ENCODE results near the gene IMMP2L. TPM values are rescaled to one million over a fixed set of nuclear protein-coding genes. Genes with fewer than 3 reads are reported as not detected.
"Not testable (repeated sequence)": the region's sequence is repeated elsewhere in the genome, so short reads cannot be mapped to it uniquely, and the experiment has no call there.

Gene IMMP2L
- total RNA-seq, 4 donors from 2014 or later: 23.8 to 30.0 (median 27.7) TPM

DNA sequence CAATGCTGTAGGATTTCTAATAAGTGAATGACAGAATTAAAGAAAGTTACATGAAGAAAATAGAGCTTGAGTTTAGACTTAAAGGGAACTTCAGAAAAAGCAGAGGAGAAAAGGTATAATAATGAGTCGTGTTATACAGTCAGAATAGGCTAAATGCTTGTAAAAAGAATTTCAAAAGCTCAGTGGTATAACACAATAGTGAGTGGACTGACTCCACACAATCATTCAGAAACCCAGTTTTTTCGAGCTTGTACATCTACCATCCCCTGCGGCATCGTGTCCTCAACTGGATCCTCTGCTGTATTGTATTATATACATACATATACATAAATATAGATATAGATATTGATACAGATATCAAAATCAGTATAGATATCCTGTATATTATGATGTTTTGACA lies 52.2 kb downstream of the IMMP2L start:
- H3K27ac ChIP-seq: no peak overlapping the region
- WGBS, 2 donors: 93 to 95% methylated on average over 4 of the region's 4 CpGs
- intact Hi-C loops (cut with DNase I): no loop called here
- no peak for TF ChIP-seq POLR2A (IDR thresholded peaks at IDR 0.05)
- TF ChIP-seq, protein P1, sequence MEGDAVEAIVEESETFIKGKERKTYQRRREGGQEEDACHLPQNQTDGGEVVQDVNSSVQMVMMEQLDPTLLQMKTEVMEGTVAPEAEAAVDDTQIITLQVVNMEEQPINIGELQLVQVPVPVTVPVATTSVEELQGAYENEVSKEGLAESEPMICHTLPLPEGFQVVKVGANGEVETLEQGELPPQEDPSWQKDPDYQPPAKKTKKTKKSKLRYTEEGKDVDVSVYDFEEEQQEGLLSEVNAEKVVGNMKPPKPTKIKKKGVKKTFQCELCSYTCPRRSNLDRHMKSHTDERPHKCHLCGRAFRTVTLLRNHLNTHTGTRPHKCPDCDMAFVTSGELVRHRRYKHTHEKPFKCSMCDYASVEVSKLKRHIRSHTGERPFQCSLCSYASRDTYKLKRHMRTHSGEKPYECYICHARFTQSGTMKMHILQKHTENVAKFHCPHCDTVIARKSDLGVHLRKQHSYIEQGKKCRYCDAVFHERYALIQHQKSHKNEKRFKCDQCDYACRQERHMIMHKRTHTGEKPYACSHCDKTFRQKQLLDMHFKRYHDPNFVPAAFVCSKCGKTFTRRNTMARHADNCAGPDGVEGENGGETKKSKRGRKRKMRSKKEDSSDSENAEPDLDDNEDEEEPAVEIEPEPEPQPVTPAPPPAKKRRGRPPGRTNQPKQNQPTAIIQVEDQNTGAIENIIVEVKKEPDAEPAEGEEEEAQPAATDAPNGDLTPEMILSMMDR (IDR thresholded peaks at IDR 0.05): no peak
- no peaks in the 10 kb centered on the region for H3K27me3 ChIP-seq
- H3K4me1 ChIP-seq: no peaks in the 10 kb centered on the region
- no peak for DNase-seq
- no peaks in the 10 kb centered on the region for H3K36me3 ChIP-seq
- no peaks in the 10 kb centered on the region for H3K9me3 ChIP-seq
- H3K4me3 ChIP-seq (replicated peaks in 1 of 3): no peak overlapping the region

DNA sequence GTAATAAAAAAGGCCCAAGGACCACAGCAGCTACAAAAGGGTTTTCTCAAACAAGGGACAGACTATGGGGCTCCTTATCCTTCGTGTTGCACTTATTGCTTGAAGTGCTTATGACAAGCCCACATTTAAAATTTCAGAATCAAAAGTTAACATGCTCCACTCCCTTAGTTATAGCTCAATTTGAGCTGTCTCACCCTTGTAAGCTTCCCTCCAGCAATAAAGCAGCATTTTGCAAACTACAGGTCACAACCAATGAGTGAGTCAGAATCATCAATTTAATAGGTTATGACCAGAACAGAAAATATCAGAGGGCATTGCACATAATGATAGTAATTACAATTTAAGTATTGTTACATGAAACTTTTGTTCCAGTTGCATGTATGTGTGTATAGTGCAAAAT lies 53.0 kb downstream of the IMMP2L start:
- TF ChIP-seq, protein P1 (IDR thresholded peaks at IDR 0.05): no peak
- TF ChIP-seq POLR2A (IDR thresholded peaks at IDR 0.05): no peak
- Histone ChIP-seq H3K9me3 (no peaks in the 10 kb centered on the region), H3K27ac (no peak overlapping the region), H3K27me3 (no peaks in the 10 kb centered on the region), H3K4me3 (replicated peaks in 1 of 3) (no peak overlapping the region), H3K4me1 (no peaks in the 10 kb centered on the region), H3K36me3 (no peaks in the 10 kb centered on the region)
- 84 to 91% methylated on average over 1 of the region's 1 CpG for WGBS, 2 donors
- DNase-seq: no peak
- intact Hi-C loops (cut with DNase I): no loop called here

DNA sequence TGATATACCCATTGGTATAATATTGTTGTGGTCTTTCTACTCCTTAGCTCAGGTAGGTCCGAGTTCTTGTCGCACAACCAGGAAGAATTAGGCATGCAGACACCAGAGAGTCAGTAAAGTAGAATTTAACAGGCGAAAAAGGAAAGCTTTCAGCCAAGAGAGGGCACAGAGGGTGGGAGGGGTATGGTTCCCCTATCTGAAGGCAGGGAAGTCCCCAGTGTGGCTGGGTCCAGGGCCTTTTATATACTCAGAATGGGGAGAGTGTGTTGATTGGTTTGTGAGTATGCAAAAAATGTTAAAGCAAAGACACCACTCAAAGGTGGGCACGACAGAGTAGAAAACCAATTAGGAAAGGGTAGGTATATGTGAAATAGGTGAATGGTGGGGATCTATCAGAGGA lies 53.9 kb downstream of the IMMP2L start:
- no peaks in the 10 kb centered on the region for H3K27me3 ChIP-seq
- H3K9me3 ChIP-seq: no peaks in the 10 kb centered on the region
- no peak overlapping the region for H3K4me3 ChIP-seq (replicated peaks in 1 of 3)
- WGBS, 2 donors: 94 to 95% methylated on average over 4 of the region's 4 CpGs
- no peak for DNase-seq
- no peak overlapping the region for H3K27ac ChIP-seq
- H3K36me3 ChIP-seq: no peaks in the 10 kb centered on the region
- TF ChIP-seq, protein P1 (IDR thresholded peaks at IDR 0.05): no peak
- TF ChIP-seq POLR2A (IDR thresholded peaks at IDR 0.05): no peak
- intact Hi-C loops (cut with DNase I): no loop called here
- H3K4me1 ChIP-seq: no peaks in the 10 kb centered on the region

DNA sequence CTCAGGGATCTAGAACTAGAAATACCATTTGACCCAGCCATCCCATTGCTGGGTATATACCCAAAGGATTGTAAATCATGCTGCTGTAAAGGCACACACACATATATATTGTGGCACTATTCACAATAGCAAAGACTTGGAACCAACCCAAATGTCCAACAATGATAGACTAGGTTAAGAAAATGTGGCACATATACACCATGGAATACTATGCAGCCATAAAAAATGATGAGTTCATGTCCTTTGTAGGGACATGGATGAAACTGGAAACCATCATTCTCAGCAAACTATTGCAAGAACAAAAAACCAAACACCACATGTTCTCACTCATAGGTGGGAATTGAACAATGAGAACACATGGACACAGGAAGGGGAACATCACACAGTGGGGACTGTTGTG lies 56.9 kb downstream of the IMMP2L start:
- H3K4me3 ChIP-seq (replicated peaks in 1 of 3); H3K36me3 ChIP-seq; intact Hi-C loops (cut with DNase I); H3K4me1 ChIP-seq; H3K9me3 ChIP-seq; DNase-seq; H3K27me3 ChIP-seq; H3K27ac ChIP-seq: not testable (repeated sequence)

DNA sequence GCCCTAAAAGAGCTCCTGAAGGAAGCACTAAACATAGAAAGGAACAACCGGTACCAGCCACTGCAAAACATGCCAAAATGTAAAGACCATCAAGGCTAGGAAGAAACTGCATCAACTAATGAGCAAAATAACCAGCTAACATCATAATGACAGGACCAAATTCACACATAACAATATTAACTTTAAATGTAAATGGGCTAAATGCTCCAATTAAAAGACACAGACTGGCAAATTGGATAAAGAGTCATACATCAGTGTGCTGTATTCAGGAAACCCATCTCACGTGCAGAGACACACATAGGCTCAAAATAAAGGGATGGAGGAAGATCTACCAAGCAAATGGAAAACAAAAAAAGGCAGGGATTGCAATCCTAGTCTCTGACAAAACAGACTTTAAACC lies 60.5 kb downstream of the IMMP2L start:
- intact Hi-C loops (cut with DNase I); H3K9me3 ChIP-seq; H3K36me3 ChIP-seq; H3K4me1 ChIP-seq; H3K27me3 ChIP-seq; H3K4me3 ChIP-seq (replicated peaks in 1 of 3); H3K27ac ChIP-seq; DNase-seq: not testable (repeated sequence)
- WGBS, 2 donors: 95 to 97% methylated on average over 2 of the region's 2 CpGs

DNA sequence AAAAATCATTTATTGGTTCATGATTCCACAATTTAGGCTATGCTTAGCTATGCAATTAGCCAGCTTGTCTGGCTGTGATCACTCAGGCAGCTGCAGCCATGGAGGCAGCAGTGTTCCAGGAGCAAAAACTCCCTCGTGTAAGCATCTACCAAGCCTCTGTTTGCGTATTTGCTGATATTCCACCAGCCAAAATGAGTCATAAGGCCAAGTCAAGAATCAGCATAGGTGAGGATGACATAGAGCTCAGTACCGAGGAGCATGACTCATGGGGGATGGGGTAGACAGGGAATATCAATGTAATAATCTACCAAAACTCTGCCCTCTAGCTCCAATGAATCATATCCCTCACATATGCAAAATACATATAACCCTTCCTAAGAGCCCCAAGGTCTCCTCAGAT lies 63.3 kb downstream of the IMMP2L start:
- TF ChIP-seq POLR2A (IDR thresholded peaks at IDR 0.05): no peak
- TF ChIP-seq, protein P1 (IDR thresholded peaks at IDR 0.05): no peak
- 86 to 91% methylated on average over 3 of the region's 3 CpGs for WGBS, 2 donors
- intact Hi-C loops (cut with DNase I): no loop called here

More for the DNA sequence above, 63.3 kb downstream of the IMMP2L start:
- Histone ChIP-seq H3K9me3 (no peaks in the 10 kb centered on the region), H3K4me3 (replicated peaks in 1 of 3) (no peak overlapping the region), H3K27ac (no peak overlapping the region), H3K36me3 (no peaks in the 10 kb centered on the region), H3K27me3 (no peaks in the 10 kb centered on the region), H3K4me1 (no peaks in the 10 kb centered on the region)
- no peak for DNase-seq

Data from thyroid gland (tissue), 4 donors.